ENCODE data around the gene KLHL29.

The KLHL29 gene

DNA sequence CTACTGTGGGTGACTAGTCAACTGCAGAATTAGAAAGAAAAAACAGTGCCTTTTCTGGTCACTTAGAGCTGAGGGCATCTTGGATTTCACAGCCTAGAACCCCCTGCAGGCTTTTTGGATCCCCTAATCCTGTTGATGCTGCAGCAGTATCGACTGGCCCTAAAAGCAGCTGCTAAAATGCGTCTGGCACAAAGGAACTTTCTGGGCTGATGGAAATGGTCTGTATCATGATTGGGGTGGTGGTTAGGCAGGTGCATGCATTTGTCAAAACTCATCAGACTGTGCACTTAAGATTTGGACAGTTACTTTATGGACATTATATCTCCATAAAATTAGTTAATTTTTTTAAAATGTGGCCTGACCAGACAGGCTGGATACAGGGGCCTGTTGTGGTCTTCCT is 149.8 kb downstream of the KLHL29 start:
- Histone ChIP-seq H3K27ac (no peak overlapping the region), H3K4me3 (no peak overlapping the region)

DNA sequence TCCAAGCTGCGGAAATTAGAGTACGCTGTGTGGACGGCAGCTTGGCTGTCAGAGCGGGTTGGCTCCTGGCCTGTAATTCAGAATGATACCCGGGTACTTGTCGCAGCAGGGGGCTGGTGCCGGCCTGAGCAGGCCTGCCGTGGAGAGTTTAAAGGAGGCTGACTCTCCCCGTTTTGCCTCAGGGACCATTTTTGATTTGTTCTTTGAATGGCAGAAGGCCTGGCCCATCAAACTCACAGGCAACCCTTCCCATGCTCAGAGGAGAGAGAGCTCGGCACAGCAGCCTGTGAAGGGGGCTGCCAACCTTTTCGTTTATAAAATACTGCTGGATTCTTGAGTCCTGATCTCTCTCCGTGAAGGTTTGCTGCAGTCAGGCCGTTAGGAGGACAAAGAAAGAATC is 151.3 kb downstream of the KLHL29 start:
- no peak overlapping the region for H3K27ac ChIP-seq
- no peak overlapping the region for H3K4me3 ChIP-seq

DNA sequence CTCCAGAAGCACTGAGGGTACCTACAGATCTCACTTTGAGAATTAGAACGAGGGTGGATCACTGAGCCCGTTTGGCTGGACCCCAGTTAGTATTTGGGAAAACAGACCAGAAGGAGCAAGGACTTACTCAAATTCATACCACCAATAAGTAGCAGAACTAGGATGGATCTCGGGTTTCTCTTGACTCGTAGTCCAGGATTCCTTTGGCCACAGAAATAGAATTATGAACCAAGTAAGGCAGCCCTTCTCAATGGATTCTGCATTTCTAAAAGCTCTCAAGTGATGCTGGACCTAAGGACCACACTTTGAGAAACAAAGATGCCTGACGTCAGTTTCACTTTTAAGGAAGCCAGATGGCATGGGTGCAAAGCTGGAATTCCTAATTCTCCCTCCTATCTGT is 153.0 kb downstream of the KLHL29 start:
- Histone ChIP-seq H3K4me3 (no peak overlapping the region), H3K27ac (no peak overlapping the region)

GRCh38 chr2:23538566-23538965 is 153.6 kb downstream of the KLHL29 start:
- Histone ChIP-seq H3K27ac (no peak overlapping the region), H3K4me3 (no peak overlapping the region)

- no peak overlapping the region for H3K4me3 ChIP-seq
- H3K27ac ChIP-seq, result peak overlapping the region in 1 of 21 experiments; percentile 36
Observed at GRCh38 chr2:23540804-23541360, 155.9 kb downstream of the KLHL29 start.

- H3K4me3 ChIP-seq, result no peak overlapping the region
- H3K27ac ChIP-seq, result peak overlapping the region in 1 of 21 experiments; percentile 36
Observed at GRCh38 chr2:23541503-23542229, 156.7 kb downstream of the KLHL29 start.

DNA sequence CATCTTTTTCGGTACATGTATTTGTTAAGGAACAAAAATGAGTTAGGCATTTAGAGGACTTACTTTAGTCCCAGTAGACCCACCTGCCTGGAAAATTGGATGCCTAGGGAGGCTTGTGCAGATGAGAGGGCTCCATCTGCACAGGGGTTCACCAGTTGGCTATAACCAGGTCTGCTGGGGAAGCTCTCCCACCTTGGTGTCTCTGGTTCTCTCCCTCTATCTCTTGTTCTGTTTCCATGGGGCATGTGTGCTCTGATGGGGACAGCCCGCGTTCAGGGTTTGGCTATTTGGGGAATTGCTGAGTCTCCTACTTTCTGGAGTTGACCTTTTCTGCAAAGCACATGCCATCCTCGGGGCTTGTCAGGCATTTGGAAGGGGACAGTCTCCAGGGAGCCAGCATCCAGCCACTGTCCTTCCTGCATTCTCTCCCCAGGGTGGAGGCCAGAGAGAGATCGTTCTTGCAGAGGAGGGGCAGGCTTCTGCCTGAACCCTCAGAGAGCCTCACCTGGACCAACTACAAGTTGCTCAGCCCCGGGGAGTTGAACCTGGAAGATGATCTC is 157.3 kb downstream of the KLHL29 start:
- Histone ChIP-seq H3K4me3 (no peak overlapping the region), H3K27ac (no peak overlapping the region)

DNA sequence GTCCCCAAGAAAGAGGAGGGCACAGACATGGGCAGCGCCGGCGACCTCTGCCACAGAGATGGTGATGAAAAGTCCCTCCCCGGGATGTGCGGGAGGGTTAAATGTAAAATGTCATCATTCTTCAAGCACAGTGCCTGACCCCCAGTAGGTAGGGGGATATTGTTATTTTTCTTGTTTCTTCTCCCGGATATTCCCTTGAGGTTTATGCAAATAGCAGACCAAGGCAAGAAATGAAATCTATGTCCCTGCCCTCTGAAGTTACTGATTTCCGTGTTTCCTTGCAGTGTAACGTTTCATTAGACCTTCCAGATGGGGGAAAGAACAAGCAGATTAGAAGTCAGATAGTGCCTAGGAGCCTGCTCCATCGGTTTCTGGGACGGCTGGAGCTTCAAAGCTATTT is 158.3 kb downstream of the KLHL29 start:
- Histone ChIP-seq H3K27ac (no peak overlapping the region), H3K4me3 (no peak overlapping the region)

DNA sequence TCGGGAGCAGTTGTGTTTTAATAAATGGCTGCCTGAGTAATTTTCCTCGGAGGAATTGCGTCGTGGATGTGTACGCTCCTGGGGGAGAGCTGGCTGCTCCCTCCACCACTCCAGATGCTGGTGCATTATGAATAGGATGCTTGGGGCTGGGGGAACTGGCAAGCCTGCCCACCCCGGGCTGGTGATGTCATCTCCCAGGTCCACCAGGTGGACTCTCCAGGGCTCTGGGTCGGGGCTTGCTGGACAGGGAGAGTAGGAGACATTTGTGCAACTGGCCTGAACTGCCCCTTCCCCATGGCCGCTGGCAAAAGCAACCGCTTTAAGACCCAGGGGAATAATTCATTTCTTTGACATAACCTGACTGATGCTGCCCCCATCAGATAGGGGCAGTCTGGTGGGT is 158.7 kb downstream of the KLHL29 start:
- Histone ChIP-seq H3K4me3 (no peak overlapping the region), H3K27ac (no peak overlapping the region)

GRCh38 chr2:23544589-23545295 is 159.8 kb downstream of the KLHL29 start:
- H3K4me3 ChIP-seq, result no peak overlapping the region
- no peak overlapping the region for H3K27ac ChIP-seq

DNA sequence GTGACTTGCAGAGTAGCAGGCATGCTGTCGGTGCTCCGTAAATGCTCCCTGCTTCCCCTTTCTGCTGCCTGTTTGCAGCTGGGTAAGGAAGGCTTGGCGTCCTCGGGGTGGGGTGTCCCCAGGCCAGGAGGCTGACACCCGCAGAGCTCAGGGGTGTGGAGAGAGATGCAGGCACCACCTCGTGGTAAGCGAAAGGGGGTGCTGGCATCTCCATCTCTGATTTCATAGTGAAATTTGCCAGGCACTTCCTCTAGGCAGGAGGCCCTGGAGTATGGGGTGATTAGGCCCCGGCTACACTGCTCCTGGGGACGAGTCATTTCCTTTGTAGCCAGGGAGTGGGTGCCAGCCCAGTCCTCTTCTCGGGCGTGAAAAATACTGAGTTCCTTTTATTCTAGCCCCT is 160.4 kb downstream of the KLHL29 start:
- no peak overlapping the region for H3K4me3 ChIP-seq
- no peak overlapping the region for H3K27ac ChIP-seq

DNA sequence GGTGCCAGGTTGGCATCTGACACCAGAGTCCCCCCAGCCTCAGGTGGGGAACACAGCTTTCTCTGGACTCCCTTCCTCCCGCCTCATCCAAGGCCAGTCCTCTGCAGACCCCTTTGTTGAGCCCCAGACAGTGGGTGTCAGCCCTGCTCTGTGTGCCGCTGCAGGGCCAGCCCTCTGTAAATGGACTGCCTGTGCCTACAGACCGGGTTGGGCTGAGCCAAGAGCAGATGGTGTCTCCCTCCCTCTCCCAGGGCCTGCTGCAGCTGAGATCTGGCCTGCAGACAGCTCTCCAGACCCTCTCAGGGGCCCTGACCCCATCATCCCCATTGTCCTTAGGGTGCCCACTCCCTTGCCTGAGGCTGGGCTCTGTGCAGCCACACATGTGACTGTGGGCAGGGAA is 160.8 kb downstream of the KLHL29 start:
- no peak overlapping the region for H3K27ac ChIP-seq
- H3K4me3 ChIP-seq, result no peak overlapping the region

DNA sequence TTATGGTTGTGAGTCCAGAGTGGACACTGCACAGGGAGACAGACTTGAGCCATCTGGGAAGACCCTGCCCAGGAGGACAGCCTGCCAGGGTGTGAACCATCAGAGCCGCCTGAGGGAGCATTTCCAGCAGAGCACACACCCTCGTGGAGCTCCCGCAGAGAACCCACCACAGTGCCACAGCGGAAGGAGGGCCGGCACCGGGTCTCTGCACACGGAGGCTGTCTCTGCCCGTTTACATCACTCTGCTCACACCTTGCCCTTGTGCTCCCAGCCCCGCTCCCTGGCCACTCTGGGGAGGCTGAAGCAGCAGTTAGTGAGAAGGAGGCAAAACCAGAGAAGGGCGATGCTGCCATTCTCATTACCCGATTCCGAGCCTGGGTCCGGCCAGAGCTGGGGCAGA is 161.9 kb downstream of the KLHL29 start:
- Histone ChIP-seq H3K27ac (no peak overlapping the region), H3K4me3 (no peak overlapping the region)

GRCh38 chr2:23547725-23548124 is 162.7 kb downstream of the KLHL29 start:
- Histone ChIP-seq H3K4me3 (no peak overlapping the region), H3K27ac (no peak overlapping the region)

DNA sequence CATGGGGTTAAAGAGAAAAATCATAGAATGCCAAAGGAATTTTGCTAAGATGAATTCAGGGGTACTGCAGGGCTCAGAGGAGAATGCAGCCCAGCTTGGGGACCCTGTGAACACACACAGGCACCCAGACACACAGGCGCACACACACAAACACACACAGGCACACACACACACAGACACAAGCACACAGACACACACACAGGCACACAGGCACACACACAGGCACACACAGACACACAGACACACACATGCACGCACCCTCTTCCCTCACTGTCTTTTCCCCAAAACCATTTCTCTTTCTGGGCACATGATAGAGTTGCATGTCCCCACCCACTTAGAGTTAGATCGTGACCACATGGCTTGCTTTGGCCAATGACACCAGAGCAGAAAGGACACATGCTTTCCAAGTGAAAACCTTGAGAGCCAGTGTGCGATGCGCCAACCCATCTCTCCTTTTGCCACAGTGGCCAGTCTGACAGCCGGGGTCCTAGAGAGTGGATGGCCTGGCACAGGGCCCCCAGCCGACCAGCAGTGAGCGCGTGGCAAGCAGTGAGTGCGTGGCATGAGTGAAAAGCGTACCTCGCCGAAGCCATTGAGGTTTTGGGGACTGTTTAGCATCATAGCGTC is 163.3 kb downstream of the KLHL29 start:
- Histone ChIP-seq H3K27ac (no peak overlapping the region), H3K4me3 (no peak overlapping the region)

DNA sequence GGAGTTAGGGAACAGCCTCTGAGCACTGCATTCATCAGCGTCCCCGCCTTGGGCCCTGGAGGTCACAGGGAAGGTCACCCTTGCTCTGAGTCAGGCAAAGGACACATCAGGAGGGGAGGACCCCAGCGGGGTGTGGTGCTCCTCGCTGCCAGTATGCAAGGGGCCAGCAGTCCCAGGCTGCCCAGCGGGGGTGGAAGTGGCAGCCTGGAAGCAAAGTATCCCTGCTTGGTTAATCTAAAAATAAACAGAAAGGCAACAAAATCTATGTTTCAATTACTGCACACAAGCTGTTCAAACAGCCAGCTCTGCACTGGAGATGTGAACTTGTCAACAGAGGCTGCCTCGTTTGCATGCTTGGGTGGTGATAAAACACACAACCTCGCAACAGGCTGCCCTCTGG is 164.1 kb downstream of the KLHL29 start:
- peak overlapping the region in 1 of 21 experiments; percentile 18 for H3K27ac ChIP-seq
- no peak overlapping the region for H3K4me3 ChIP-seq

DNA sequence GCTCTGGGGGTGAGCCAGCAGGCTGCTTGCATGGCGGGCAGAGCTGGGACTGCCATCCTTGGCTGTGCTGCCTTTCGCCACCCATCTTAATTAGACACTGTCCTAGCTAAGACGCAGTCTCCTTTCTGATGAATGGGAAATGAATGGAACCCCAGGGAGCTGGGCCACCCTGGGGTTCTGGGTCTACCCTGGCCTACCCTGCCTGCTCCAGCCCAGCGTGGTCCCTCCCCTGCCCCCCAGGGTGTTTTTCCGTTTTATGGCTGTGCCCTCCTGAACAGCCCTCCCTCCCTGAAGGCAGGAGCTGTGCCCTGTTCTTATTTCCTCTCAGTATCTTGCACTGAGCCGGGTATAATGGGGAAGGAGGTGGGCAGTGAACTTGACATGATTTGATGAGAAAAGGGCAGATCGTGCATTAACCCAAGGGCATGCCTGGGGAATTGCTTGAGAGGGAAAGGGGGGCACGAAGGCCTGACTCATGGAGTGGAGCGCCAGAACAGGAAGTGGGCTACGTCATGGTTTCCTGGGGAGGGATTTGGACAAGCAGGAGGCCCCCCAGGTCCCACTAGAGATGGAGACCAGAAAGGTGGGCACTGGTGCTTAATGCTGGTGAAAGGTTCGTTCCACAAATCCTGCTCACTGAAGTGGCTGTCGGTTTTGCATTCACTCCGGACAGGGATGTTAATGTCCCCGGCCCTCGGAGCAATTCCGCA is 165.0 kb downstream of the KLHL29 start:
- H3K27ac ChIP-seq, result peak overlapping the region in 2 of 21 experiments; percentile 18 to 57
- no peak overlapping the region for H3K4me3 ChIP-seq

DNA sequence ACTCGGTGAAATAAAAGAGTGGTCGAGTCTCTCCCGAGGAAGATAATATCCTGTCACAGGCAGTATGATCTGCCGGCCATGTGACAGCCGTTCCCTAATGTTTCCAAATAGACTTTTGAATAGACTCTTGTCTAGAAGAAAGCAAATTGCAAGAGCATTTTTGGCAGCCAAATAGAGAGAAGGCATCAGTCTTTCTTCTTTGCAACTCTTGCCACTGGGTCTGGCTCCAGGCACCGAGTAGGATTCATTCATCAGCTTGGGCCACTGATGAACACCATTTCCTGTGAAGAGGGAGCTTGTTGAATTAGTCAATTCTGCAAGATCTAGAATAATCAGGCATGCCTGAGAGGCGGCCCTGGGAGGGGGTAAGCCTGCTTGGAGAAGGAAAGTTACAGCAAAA is 165.6 kb downstream of the KLHL29 start:
- no peak overlapping the region for H3K27ac ChIP-seq
- no peak overlapping the region for H3K4me3 ChIP-seq

GRCh38 chr2:23551875-23552274 is 166.9 kb downstream of the KLHL29 start:
- H3K4me3 ChIP-seq, result no peak overlapping the region
- H3K27ac ChIP-seq, result no peak overlapping the region

- Histone ChIP-seq H3K4me3 (no peak overlapping the region), H3K27ac (peak overlapping the region in 5 of 21 experiments; percentile 3 to 50 (median 19))
Observed at GRCh38 chr2:23553561-23553960, 168.6 kb downstream of the KLHL29 start.
